DOHH2 (cell line): Measurements from ENCODE around the gene SBF1.
A peak's percentile ranks its signal among the peaks of the same experiment; 100 is the strongest.

Experiments used
- CTCF ChIP-seq: fragments of 200-600 bp; sonication (generic); IDR thresholded peaks from one replicate; pipeline ENCODE4 v1.5.1; 2014; ENCODE audit warnings: antibody characterized with exemption, mild to moderate bottlenecking, low read depth, low read length; ENCODE audit not compliant: poor library complexity, severe bottlenecking
- EZH2phosphoT487 ChIP-seq: fragments of 200-600 bp; sonication (generic); IDR thresholded peaks from 2 replicates; pipeline ENCODE4 v1.6.1; 2017; ENCODE audit warnings: borderline replicate concordance, mild to moderate bottlenecking, antibody characterized with exemption, low read length, moderate library complexity, mixed read lengths

DNA sequence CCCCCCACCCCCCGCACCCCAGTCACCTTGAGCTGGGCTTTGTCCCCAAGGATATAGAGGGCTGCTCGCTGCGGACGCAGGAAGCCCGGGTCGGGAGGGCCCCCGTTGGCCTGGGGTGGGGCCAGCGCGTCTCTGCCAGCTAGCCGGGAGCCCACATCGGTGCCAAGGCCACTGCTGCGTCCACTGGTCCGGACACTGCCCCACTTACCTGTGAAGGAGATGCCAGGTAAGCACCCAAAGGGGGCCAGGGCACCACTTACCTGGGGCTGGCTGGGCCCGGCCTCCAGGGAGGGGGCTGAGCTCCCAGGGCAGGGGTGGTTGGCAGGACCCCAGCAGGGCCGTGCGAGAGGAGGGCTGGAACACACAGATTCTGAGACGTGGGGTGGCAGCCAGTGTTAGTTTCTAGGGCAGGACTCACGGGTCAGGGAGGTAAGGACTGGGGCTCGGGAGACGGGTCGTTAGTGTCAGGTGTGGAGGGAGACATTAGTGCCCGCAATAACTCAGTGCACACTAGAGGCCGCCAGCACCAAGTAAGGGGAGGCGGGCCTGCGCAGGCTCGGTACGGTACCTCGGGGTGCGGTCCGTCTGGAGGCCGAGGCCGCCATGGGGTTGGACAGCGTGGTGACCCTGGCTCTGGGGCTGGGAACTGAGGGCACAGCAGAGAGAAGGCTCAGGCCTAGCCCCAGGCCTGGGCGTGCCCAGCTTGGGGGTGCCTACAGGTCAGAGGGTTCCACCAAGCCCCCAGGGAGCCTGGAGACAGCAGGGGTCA is 18.2 kb downstream of the SBF1 start:
- TF ChIP-seq CTCF (peak; percentile 68), EZH2phosphoT487 (no peak)
